HG02852 (cell line): ENCODE measurements around the gene C3.
"Not testable (repeated sequence)": the region's sequence is repeated elsewhere in the genome, so short reads cannot be mapped to it uniquely, and the experiment has no call there.

Source experiments
- ATAC-seq: cut with Tn5 transposase; IDR thresholded peaks from one replicate; pipeline ENCODE4 v1.9.1; 2021; ENCODE audit warnings: mild to moderate bottlenecking, moderate library complexity; ENCODE audit not compliant: unreplicated experiment

Gene C3

DNA sequence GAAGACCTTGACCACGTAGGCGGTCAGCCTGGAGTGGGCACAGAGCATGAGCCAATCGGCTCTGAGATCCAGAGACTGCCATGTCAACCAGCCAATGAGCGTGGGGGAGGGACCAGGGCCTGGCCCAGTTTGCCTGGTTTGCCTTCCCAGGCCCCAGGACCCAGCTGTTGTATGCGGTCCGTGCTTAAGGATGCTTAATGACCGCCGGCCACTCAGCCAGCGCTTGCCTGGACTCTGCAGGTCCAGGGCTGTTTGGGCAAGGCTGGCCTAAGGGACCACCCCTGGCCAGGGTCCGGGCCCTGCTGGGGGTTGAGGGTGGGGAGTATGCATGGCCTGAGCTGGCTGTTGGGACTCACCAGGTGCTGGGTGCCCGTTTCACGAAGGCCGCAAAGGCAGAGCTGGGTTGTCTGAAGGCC is 27.4 kb downstream of the C3 start:
- no peak for ATAC-seq

DNA sequence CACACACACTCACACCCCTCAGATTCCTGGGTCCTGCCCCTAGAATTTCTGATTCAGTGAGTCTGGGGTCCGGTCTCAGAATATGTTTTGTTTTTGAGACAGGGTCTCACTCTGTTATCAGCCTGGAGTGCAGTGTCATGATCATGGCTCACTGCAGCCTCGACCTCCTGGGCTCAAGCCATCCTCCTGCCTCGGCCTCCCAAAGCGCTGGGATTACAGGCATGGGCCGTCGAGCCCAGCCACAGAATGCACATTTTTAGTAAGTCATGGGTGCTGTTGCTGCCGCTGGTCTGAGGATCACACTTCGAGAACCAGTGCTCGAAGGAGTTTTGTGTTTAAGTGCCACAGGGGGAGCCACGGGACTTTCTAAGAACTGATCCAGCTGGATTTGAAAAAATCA is 28.4 kb downstream of the C3 start:
- no peak for ATAC-seq

DNA sequence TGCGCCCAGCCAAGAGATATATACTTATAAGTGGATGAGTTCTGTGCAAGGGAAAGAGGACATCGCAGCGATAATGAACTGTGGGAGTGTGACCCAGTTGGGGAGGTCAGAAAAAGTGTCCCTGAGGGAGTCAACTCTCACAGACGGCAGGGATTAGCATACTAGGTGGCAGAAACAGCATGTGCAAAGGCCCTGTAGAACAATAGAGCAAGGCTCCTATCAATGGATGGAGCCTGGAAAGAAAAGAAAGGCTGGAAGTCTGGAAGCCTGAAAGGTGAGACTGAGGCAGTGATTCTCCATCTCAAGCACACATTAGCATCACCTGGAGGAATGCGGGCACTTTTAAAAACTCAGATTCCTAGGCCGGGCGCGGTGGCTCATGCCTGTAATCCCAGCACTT is 29.1 kb downstream of the C3 start:
- ATAC-seq, result no peak

DNA sequence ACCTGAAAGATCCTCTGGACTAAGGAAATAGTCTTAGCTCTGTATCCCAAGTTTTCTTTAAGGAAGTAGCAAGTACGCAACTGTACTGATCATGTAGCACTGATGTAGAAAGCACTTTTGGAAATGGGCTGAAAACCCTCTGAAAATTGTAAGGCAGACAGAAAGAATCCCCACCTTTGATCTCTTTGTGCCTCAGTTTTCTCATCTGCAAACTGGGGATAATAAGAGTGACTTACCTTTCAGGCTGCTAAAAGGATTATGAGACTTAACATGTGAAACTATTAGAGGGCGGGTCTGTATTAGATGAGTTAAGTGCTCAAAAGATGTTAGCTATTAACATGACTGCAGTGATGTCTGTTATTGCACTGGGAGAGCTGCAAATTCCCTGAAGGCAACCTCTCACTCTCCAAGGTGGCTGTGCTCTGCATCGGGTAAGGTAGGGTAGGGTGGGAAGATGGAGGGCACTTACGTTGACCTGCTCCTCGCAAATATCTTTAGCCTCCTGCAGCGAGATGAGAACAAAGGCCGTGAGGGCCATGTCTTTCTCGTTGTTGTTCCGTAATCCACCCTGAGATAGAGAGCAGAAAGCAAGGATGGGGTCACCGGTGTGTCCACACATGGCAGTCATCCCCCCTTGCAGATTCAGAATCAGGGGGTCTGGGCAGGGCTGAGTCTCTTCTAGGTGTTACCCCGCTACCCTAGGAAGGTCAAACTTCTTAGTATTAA is 30.1 kb downstream of the C3 start:
- no peak for ATAC-seq

DNA sequence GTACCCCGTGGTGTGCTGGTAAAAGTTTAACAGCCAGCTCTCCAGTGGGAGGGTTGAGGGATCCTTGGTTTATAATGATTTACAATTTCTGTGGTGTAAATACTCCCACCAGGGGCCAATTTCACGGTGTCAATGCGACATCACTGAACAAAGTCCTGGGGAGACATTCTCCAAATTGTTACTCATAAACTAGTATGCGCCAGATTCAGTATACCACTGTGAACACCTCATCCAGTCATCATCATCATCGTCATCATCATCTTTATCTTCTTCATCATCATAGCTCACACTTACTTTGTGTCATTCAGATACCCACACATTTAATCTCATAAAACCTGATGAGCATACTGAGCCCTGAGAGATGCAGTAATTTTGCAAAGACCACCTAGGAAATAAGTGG is 33.3 kb downstream of the C3 start:
- ATAC-seq, result no peak

DNA sequence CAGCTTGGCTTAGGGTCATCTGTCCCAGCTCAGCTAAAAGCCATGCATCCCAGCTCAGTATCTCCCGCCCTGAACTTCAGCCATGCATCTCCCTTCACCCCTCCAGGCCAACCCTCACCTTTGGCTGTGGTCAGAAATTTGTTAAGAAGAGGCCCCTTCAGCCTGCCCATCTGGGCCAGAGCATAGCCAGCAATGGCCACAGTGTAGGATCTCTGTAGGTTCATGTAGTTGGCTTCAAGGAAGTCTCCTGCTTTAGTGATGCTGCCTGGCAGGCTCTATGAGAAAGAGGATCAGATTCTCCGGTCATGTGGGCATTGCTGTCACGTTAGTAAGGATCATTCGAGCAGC is 33.8 kb downstream of the C3 start:
- ATAC-seq, result no peak

DNA sequence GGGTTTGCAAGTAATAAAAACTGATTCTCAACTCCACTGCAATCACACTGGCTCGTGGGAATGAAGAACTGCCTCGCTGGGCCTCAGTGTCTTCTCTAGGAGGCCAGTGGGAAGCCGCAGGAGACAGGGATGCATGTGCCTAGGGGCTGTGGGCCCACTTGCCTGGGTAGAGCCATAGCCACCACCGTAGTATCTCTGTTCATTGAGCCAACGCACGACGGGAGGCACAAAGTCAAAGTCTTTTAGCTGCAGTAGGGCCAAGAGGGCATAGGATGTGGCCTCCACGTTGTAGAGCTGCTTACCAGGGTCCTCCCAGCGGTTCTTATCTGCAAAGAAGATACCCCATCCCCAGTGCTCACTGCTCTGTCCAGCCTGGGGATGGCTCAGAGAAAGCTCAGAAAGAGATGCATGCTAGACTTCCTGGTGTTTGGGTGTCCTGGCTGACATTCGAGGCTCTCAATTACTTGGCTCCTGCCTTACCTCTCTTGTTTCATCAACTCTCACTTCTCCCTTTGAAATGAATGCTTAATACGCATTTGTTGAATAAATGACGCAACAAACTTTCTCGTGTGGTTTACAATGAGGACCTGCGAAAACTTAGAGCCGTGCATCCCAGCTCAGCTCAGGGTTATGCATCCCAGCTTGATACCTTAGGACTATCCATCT is 34.4 kb downstream of the C3 start:
- no peak for ATAC-seq

DNA sequence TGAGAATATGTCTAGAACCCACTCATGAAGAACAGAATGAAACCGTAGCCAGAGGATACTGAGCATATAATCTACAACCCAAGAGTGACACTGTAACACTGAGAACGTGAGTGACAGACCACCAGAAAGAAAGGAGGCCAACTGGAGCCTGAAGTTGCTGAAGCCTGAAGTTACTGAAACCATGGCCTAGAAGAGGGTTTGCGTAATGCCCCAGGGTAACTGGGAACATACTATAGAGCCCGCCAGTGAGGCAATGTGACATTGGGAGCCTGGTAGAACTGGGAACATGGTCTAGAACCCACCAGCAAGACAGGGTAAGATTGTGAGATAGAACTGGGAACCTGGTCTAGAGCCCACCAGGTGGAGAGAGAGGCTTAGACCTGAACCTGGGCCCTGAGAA is 35.0 kb downstream of the C3 start:
- no peak for ATAC-seq

DNA sequence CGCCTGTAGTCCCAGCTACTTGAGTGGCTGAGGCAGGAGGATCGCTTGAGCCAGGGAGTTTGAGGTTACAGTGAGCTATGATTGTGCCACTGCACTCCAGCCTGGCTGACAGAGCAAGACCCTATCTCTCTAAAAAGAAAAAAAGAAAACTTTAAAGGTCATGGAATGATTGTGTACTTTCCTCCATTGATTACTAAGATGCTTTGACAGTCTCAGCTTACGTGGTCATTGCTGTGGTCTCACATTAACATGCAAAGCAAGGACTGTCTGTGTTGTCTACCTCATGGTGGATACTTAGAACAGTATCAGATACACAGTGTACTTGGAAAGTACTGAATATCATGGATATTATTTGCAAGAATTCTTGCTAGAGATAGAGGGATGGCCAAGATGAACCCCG is 36.5 kb downstream of the C3 start:
- ATAC-seq, result no peak

DNA sequence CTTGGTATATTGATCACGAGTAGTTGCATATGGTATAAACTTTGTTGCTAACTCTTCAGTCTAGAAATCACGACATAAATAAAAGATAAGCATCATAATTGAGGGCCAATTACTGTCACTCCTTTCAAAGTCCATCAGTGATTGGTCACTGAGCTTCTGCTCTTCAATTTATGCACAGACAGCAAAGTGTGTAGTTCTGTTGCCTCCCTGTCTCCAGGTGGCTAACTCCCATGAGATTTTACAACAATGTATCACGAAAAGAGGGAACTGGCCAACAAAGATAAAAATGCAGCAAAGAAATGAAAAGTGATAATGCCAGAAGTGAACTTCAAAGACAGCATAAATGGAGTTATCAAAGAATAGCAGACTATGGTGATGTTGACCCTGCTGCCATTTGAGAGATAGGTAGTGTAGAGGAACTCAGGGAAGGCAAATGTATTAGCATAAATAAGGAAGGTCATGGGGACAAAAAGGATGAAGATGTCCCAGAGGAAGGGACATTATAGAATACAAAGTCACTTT is 37.8 kb downstream of the C3 start:
- ATAC-seq, result no peak

DNA sequence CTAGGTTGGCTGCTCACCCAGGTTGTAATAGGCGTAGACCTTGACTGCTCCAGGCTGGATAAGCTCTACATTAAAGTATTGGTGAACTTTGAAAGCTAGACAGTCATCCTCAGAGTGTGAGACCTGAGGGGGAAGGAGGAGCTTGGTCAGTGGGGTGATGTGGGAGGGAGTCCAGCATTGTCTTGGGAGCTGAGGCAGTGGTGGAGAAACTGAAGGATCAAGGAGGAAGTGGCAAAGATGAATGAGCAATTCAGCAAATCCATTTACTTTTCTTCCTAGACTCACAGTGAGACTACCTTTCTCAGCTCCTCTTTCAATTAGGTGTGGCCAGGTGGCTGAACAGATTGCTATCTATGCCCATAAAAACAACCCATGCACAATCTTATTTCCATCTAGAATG is 40.3 kb downstream of the C3 start:
- ATAC-seq, result no peak

DNA sequence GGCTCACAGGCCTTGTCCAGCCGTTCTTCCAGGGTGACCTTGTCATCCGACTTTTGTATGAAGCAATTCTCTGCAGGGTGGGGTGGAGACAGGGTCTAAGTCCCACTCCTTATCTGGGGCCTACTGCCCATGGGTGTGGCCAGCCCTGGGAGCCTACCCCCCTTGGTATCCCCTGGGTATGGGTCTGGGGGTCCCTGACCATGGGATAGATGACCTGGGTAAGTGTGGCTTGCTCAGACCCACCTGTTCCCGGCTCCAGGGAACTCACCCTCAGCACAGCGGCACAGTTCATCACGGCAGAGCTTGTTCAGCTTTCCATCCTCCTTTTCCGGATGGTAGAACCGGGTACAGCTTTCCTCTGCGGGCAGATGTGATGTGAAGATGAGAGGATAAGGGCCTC is 41.3 kb downstream of the C3 start:
- no peak for ATAC-seq

DNA sequence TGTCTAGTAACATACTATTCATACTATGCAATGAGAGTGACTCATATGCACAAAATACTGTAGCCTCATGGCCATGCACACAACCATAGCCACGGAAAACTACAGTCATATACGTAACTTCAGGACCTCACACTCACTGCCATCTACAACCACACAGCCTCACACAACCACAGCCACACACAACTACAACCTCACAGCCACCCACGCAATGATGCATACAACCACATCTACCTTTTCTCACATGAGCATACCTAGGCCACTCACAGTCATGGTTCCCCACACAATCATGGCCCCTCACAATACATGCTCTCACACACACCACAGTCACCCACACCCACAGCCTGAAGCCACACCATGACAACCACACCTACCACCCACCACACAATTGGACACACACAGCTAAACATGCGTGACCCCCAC is 41.8 kb downstream of the C3 start:
- no peak for ATAC-seq

DNA sequence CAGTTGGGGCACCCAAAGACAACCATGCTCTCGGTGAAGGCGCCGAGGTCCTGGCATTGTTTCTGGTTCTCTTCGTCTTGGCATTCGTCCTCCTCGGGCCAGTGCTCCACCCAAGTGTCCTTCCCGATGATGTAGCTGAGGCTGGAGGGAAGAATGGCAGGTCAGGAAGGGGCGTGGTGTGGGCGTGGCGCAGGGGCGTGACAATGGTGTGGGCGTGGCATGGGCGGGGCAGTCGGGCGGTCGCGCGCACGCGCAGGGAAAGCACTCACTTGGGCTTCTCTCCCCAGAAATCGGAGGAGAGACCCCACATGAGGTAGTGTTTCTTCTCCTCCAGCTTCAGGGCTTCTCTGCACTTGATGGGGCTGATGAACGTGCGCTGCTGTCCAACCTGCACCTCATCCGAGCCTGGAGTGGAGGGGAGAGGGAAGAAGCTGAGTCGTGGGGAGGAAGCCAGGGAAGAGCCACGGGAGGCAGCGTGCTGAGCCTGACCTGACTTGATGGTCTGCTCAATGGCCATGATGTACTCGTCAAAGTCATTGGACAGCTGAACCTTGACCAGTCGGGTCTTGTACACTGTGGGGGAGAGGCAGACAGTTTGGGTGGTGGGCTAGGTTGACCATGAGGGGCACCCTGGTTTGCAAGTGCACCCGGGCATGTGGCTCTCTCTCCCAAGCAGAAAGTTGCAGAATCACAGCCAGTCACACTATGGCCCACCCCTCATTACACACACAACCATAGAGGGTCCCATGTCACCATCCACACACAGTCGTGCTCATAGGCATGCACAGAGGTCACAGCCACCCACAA is 42.4 kb downstream of the C3 start:
- ATAC-seq, result no peak

DNA sequence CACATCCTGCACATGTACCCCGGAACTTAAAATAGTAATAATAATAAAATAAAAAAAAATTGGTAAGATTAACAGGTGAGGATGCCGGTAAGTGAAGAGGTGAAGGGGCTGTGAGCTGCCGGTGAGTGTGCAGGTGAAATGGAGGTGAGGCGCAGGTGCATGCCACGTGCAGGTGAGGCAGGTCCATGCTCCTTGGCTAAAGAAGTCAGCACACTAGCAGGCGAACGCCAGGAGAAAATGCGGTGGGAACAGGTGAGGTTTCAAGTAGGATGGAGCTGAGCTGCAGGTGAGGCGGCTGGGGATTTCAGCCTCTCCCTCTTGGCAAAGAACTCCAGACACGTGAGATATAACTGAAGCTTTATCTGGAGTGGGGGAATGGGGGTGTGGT is 43.0 kb downstream of the C3 start:
- no peak for ATAC-seq

DNA sequence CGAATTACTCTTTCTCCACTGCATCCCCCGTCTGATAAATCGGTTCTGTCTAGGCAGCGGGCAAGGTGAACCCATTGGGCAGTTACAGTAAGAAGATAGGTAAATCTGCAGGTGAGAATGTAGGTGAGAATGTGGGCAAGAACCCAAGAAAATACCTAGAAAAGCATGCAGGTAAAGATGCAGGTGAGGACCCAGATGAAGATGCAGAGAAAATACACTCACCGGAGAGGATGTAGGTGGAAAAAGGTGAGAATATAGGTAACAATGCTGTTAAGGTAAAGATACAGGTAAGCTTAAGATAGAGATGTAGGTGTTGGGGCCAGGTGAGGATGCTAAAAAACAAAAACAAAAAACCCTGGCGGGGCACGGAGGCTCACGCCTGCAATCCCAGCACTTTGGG is 44.2 kb downstream of the C3 start:
- ATAC-seq, result no peak

DNA sequence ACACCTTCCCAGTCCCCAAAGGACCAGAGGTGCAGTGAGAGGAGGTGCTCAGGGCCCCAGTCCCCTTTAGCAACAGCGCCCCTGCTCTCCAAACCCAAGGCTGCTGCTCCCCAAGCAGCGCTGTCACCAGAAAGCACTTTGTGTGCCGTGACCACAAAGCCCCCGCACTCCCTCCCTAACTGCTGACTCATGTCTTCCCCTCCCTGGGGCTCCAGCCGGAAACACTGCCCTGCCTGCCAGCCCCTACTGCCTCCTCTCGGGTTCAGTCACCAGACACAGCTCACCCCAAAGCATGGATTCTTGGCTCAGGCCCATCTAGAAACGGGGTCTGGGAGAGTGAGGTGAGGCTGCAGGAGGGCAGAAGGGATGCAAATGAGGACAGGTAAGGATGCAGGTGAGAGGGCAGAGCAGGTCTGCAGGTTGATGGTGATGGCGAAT is 45.6 kb downstream of the C3 start:
- ATAC-seq, result no peak

DNA sequence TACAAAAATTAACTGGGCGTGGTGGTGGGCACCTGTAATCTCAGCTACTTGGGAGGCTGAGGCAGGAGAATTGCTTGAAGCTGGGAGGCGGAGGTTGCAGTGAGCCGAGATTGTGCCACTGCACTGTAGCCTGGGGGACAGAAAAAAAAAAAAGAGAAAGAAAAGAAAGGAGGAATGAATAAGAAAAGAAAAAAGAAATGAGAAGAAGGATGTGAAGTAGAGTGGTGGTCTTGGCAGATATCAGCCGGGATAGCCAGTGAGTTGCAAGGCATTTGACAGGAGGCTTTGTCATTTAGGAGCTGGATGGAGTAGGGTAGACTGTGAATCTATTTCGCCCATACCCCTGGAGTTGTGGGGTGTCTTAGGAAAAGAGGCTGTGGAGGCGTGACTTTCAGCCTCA is 46.0 kb downstream of the C3 start:
- ATAC-seq, result not testable (repeated sequence)

DNA sequence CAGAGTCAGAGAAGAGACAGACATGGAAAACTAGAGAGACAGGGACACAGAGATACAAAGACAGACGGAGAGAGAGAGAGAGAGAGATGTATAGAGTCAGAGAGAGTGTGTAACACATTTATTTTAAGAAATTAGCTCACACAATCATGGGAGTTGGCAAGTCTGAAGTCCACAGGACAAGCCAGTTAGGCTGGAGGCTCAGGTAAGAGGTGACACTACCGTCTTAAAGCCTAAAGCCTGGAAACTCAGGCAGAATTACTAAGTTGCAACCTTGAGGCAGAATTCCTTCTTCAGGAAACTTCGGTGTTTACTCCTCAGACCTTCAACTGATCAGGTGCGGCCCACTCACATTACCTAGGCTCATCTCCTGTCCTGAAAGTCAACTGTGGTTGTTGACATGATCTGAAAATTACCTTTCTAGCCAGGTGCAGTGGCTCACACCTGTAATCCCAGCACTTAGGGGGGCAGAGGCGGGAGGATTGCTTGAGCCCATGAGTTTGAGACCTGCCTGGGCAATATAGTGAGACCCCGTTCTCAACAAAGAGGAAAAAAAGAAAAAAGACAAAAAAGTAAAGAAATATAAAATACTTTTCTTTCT is 47.7 kb downstream of the C3 start:
- ATAC-seq, result no peak

DNA sequence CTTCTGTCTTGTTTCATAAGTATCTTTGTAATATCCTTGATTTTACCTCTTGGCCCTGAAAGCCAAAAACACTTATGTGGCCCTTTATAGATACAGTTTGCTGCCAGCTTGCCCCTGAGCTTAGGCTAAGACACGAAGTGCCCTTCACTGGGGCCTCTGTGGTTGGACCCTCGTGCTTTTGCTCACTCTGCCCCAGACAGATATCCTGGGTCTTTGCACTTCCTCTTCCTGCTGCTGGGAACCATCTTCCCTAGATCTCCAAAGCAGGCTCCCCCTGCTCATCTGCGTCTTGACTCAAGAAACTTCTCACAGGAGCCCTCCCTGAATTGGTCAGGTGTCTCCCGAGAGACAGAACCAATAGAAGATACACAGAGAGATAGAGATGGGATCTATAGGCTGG is 48.5 kb downstream of the C3 start:
- ATAC-seq, result no peak

DNA sequence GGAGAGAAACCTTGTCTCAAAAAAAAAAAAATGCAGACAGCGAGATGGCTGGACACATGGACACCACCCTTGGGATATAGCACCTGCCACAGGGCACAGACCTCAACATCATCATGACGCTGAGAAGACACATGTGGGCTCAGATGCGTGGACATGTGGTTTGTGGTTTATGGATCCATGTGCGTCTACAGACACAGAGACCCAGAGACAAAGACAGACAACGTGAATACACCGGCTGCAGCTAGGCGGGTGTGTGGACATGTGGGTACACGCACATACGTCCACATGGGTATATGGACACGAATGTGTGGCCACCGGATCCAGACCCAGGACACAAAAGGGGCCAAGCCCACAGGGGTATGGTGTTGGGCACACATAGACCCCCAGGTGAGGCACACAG is 51.8 kb downstream of the C3 start:
- ATAC-seq, result no peak
